GM18508 (cell line): ENCODE data around the gene TRIO.

ENCODE experiments used
- ATAC-seq: cut with Tn5 transposase; IDR thresholded peaks from one replicate; pipeline ENCODE4 v1.9.1; 2021; ENCODE audit warnings: moderate number of reproducible peaks; ENCODE audit not compliant: insufficient read depth, unreplicated experiment

The TRIO gene

GRCh38 chr5:14455814-14456321 is 312.7 kb downstream of the TRIO start:
- ATAC-seq = no peak

- ATAC-seq = no peak
Measured at GRCh38 chr5:14457476-14457875, 314.3 kb downstream of the TRIO start.

GRCh38 chr5:14458414-14458813 is 315.3 kb downstream of the TRIO start:
- ATAC-seq = no peak

- ATAC-seq = no peak
Measured at GRCh38 chr5:14460844-14461398, 317.8 kb downstream of the TRIO start.

GRCh38 chr5:14462681-14463080 is 319.5 kb downstream of the TRIO start:
- no peak for ATAC-seq

GRCh38 chr5:14463629-14464028 is 320.5 kb downstream of the TRIO start:
- no peak for ATAC-seq

GRCh38 chr5:14464096-14464495 is 321.0 kb downstream of the TRIO start:
- ATAC-seq = no peak

- no peak for ATAC-seq
Measured at GRCh38 chr5:14464671-14465070, 321.5 kb downstream of the TRIO start.

GRCh38 chr5:14465116-14465515 is 322.0 kb downstream of the TRIO start:
- no peak for ATAC-seq

- no peak for ATAC-seq
Measured at GRCh38 chr5:14465776-14466175, 322.6 kb downstream of the TRIO start.

- ATAC-seq = no peak
Measured at GRCh38 chr5:14467251-14467650, 324.1 kb downstream of the TRIO start.

- no peak for ATAC-seq
Measured at GRCh38 chr5:14467886-14468285, 324.7 kb downstream of the TRIO start.

GRCh38 chr5:14469551-14470377 is 326.6 kb downstream of the TRIO start:
- ATAC-seq = no peak

GRCh38 chr5:14471507-14471906 is 328.4 kb downstream of the TRIO start:
- no peak for ATAC-seq

- no peak for ATAC-seq
Measured at GRCh38 chr5:14472986-14473567, 329.9 kb downstream of the TRIO start.

GRCh38 chr5:14475045-14475444 is 331.9 kb downstream of the TRIO start:
- ATAC-seq = no peak

- no peak for ATAC-seq
Measured at GRCh38 chr5:14476786-14477435, 333.8 kb downstream of the TRIO start.

GRCh38 chr5:14479143-14479696 is 336.1 kb downstream of the TRIO start:
- no peak for ATAC-seq

- no peak for ATAC-seq
Measured at GRCh38 chr5:14481349-14481748, 338.2 kb downstream of the TRIO start.

- ATAC-seq = no peak
Measured at GRCh38 chr5:14482085-14482484, 338.9 kb downstream of the TRIO start.
